8988T (cell line): Measurements from ENCODE around the gene NAALADL1.

ENCODE experiments used
- DNase-seq: peaks from one replicate; pipeline ENCODE4 v3.0.0; 2011

Gene NAALADL1

DNA sequence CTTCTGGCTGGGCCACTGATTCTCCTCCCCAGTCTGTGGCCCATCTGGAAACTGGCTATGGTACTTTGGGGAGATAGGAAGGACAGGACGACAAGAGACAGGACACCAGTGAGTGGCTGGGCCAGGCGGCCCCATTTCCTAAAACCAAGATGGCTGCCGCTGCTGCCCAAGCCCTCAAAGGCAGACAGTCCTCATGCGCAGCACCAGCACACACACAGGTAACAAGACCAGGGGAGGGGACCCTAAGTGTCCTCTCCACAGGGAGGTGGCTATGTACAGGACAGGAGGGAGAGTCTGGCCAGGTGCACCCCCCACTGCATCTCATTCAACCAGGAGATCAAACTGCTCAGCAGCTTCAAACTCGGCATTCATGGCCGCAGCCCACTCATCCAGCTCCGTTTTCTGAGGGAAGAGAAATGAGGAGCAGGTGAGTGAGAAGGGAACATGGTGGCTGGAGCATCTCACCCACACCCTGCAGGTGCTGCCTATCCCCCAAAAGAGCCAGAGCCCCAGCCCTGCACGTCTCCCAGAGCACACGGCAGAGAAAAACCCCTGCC lies 20.5 kb upstream of the NAALADL1 start:
- no peak for DNase-seq

- DNase-seq, result peak; percentile 75
Observed at GRCh38 chr11:65078151-65078550, 19.8 kb upstream of the NAALADL1 start.

- DNase-seq, result no peak
Observed at GRCh38 chr11:65077451-65077850, 19.1 kb upstream of the NAALADL1 start.

DNA sequence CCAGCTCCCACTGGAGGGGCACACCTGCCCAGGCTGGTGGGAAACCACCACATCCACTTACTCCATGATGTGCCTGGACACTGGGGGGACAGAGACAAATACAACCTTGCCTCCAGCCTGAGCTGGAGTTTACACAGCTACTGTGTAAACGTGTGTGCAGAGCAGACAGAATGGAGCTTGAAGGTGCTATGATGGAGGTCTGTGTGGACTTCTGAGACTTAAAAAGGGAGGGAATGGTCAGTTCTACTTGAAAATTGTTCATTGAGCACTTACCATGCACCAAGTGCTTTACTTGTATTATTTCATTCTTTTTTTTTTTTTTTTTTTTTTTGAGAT lies 14.2 kb upstream of the NAALADL1 start:
- DNase-seq, result no peak

DNA sequence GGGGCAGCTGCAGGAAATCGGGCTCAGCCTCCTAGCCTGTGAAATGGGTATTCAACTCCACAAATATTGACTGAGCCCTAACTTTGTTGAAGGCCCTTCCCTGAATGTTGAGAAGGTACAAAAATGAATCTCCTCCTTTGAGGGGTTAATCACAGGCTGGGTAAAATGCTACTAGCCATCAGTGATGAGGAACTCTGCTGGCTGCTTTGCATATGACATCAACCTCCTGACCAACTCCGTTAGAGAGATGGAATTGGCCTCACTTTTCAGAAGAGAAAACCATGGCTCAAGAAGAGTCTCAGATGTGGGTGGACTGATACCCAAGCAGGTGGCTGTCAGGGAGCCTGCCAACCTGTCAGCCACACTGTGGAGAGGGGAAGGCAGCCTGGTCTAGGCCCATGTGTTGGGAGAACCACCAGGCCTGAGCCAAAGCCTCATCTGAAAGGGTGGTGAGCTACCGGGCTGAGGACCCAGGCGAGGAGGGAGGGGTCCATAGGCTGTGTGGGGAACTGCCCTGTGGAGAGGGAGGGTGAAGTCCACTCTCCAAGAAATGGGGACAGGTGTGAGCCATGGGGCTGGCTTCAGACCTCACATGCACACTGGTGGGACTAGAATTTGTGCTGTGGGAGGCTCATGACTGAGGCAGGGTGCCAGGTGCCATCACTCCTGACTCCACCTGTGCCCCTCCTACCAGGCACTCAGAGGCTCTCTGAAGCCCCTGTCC lies 13.7 kb upstream of the NAALADL1 start:
- DNase-seq, result no peak

DNA sequence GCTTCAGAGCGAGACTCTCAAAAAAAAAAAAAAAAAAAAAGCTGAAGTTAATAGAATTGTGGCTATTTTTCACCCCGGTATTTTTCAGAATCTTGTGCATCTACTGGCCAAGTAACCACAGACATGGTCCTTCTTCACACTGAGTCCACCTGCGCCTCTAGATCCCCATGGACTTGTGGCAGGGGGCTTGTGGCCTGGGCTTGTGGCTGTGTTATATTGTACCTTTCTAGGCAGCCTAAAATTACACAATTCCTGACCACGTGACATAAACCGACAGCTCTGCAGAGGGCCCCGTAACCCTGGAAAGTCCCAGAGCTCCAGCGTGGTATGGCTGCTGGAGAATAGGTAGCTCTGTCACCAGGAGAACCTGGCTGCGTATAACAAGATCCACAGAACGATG lies 10.9 kb upstream of the NAALADL1 start:
- no peak for DNase-seq

GRCh38 chr11:65067446-65067845 lies 9.1 kb upstream of the NAALADL1 start:
- DNase-seq, result no peak

DNA sequence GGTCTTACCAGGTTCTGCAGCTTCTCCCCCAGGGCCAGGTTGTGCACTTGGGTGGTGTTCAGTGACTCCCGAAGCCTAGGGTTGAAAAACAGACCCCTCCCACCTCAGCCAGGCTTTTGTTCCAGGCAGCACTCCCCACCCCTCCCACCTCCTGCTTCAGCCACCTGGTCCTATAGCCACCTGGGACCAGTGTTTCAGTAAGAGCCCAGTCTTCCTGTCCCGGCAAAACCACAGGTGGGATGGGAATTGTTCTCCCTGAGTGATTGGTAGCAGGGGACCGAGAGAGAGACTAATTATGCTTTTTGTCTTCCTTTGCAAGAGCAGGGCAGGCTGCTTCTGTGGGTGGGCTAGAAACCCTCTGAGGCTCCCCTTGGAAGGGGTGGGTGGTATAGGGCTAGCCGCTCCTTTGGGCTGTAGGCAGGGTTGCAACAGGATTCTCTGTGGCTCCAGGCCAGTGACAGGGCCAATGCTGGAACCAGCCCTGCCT lies 8.5 kb upstream of the NAALADL1 start:
- DNase-seq, result no peak

DNA sequence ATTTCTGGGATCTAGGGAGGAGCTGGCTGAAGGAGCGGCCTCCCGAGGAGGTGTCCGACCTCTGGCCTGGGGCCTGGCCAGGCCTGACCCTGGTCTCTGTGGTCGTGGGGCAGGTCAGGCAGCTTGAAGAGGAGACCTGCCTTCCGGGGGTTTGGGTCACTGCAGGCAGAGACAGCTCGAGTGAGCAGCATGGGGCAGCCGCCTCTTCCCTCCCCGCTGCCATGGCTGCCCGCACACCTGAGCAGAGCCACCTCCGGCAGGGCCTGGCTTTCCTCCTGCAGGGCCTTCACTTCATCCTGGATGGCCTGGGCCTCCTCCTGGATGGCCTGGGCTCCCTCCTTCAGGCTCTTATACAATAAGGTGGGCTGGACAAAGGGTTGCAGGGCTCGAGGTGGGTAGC lies 8.0 kb upstream of the NAALADL1 start:
- no peak for DNase-seq

DNA sequence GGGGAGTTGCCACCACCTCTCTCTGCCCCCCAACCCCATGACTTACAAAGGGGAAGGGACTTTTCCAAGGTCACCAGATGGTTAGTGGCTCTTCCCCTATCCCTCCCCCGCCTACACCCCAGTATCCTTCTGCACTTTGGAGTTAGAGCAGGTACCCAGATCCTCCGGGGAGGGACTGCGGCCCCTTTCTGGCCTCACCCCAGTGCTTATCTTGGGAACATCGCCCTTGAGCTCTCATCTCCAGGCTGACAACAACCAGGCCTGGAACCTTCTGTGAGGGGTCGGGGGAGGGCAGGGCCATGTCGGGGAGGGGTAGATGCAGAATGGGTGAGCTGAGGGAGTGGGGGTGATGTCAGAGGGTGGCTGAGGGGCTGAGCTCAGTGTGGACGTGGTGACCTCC lies 7.5 kb upstream of the NAALADL1 start:
- no peak for DNase-seq

- no peak for DNase-seq
Observed at GRCh38 chr11:65064847-65065240, 6.5 kb upstream of the NAALADL1 start.

- no peak for DNase-seq
Observed at GRCh38 chr11:65063532-65063931, 5.2 kb upstream of the NAALADL1 start.

DNA sequence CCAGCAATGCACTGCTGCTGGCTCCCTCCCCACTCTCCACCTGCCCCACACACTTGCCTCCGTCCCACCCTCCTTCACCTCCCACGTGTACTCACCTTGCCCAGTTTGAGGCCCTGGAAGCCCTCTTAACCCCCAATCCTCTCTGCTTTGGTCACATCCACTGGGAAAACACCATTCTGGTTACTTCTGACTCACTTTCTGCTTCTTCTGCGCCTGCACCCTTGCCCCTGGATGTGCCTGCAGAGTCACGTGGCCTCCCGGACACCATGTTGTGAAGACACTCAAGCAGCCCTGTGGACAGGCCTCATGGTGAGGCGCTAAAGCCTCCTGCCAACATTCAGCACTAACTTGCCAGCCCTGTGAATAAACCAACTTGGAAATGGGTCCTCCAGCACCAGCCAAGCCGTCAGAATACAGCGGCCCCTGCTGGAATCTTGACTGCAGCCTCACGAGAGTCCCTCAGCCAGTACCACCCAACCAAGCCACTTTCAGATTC lies 2.6 kb upstream of the NAALADL1 start:
- peak; percentile 70 for DNase-seq

DNA sequence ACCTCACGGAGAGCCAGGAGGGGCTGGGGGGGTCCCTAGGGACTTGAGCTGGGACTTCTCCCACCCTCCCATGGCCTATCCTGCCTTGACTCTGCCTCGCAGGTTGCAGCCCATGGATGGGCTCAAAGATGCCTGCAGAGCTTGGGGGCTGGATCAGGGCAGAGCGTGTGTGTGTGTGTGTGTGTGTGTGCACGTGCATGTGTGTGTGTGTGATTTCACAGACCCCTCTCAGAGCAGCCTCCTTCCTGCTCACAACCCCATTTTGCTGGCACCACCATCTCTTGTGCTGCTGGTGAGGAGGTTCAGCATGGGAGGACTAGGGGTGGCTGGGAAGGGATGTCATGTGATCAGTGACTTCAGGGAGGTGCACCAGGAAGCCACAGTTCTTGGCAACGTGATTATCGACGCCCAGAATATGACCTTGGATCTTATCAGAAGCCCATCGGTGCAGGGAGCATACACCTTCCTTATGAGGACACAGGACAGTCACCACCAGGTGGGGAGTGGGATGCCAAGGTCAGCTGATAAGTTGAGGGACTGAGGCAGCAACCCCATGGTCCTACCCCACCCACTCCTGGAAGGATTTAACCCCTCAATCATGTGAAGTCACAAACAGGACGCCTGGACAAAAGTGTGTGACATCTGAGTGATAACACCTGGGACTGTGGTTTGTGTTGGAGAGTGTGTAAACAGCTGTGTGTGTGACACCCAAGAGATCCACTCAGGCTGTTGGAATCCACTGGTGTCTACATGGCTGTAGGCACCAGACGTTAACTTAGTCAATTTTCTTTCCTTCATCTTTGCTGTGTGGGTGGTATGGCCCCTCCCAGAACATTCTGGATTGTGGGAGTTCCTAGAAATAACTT lies 1.8 kb upstream of the NAALADL1 start:
- DNase-seq, result no peak

DNA sequence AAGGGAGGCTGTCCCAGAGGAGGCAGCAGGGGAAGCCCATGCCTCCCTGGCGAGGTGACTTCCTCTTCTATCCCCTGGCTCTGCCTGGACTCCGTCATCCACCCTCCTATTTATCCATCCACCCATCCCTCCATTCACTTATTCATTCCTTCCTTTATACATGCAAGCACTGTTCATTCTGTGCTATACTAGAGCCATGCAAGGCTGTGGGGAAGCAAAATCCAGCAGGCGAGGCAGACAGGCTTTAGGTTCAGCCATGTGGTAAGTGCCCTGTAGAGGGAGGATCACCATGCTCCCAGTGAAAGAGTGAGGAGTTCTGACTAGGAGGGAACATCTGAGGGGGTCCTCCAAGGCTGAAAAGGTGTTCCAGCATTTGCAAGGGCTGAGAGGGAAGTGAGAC lies 1.2 kb upstream of the NAALADL1 start:
- DNase-seq, result no peak

DNA sequence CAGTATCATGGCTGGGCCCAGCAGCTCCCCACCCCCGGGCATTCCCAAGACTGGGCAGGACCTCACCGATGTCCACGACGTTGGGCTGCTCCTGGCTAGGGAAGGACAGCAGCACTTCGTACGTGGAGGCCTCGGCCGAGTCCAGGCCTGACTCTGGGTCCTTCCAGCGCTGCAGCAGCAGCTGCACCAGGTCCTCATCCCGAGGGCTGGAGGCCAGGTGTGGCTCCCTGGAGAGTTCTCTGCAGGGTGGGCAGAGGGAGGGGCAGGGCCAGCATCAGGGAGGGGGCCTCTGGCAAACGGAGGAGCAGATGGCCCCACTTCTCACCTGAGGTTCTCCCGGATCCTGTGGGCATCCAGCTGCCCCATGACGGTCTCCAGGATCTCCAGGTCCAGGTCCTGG lies 341 bp downstream of the NAALADL1 start:
- DNase-seq, result no peak

GRCh38 chr11:65057526-65057925 lies 827 bp downstream of the NAALADL1 start:
- DNase-seq, result no peak

GRCh38 chr11:65056999-65057398 lies 1.4 kb downstream of the NAALADL1 start:
- DNase-seq, result no peak

DNA sequence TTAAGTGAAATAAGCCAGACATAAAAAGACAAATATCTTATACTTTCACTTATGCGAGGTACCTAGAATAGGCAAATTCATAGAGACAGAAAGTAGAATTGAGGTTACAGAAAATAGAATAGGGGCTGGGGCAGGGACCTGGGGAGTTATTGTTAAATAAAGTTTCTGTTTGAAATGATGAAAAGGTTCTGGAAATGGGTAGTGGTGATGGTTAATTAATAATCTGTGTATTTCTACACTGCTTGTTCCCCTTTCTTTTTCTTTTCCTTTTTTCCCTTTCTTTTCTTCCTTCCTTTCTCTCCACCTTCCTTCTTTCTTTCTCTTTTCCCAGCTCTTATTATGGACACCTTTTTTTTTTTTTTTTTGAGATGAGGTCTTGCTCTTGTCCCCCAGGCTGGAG lies 2.8 kb downstream of the NAALADL1 start:
- no peak for DNase-seq

DNA sequence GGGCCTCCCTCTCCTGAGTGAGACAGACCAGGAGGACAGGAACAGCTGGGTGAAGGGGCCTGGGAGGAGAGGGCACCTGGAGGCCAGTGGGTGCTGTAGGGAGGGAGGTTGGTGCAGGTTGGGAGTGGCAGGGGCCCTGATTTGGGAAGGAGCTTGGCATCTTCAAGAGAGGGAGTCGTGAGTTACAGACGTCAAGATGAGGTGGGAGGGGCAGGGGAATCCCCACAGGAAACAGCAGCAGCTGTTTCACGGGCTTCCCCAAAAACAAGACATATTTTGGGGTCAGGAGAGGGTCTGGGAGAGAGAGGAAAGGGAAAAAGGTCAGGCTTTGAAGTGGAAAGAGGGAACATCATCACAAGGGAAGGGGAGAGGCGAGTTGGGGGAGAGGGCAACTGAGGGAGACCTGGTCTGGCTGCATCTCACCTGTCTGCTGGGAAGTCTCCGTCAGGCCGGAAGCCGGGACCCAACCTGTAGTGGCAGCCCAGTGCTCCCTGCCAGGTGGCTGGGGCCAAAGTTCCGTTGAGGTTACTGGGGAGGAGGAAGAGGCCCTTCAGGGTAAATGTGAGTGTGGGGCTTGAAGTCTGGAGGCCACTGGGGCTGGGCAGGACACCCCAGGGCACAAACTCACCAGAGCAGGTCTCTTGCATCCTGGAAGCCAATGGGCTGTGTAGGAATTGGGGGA lies 4.4 kb downstream of the NAALADL1 start:
- no peak for DNase-seq

- DNase-seq, result no peak
Observed at GRCh38 chr11:65051398-65051858, 6.9 kb downstream of the NAALADL1 start.

DNA sequence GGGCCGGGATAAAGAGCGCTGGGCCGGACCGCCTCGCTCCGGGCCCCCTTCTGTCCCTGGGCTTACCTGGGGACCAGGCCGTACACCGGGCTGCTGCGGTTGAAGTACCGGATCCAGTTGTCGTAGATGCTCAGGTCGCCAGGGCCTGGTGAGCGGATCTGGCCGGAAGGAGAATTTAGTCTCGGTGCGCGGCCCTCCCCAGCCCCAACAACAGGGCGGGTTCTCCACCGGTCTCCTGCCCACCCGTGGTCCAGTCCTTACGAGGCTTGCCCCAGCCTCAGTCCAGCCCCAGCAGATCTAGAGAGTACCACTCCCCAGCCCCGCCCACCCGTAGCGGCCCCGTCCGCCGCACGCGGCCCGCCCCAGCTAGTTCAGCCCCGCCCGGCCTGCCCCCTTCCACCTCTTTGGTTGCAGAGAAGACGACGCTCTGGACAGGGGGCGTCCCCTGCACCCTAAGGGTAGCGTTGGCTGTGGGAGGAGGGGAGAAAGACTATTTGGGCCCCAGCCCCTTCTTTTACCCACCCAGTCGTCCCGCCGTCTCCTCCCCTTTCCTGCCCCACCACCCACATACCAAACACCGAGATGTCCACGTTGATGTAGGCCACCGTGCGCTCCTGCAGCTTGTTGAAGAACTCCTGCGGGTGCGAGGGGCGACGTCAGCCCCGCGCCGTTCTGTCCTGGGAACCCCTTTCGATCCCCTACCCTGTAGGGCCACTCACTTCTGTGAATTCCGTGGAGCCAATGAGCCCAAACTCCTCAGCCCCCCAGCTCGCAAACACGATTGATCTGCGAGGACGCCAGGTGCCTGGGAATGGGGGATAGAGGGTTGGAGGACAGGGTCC lies 10.6 kb downstream of the NAALADL1 start:
- DNase-seq, result no peak
